HPDE6-E6E7 (cell line): ENCODE results near the gene FCRL6.

Experiments
- DNase-seq: peaks from one replicate; pipeline ENCODE4 v3.0.0; 2011; ENCODE audit warnings: missing footprints; ENCODE audit errors: extremely low spot score

The FCRL6 gene

GRCh38 chr1:159799446-159799985 is 2.6 kb upstream of the FCRL6 start:
- DNase-seq, result no peak

GRCh38 chr1:159800177-159800930 is 1.8 kb upstream of the FCRL6 start:
- no peak for DNase-seq

GRCh38 chr1:159803956-159804689 is 2.0 kb downstream of the FCRL6 start:
- DNase-seq, result no peak

GRCh38 chr1:159804924-159805323 is 2.8 kb downstream of the FCRL6 start:
- DNase-seq, result no peak

- DNase-seq, result no peak
Measured at GRCh38 chr1:159815926-159816325, 13.8 kb downstream of the FCRL6 start.

- no peak for DNase-seq
Measured at GRCh38 chr1:159817276-159818041, 15.3 kb downstream of the FCRL6 start.

GRCh38 chr1:159821171-159821867 is 19.2 kb downstream of the FCRL6 start:
- DNase-seq, result peak; percentile 38

- DNase-seq, result no peak
Measured at GRCh38 chr1:159823406-159823805, 21.2 kb downstream of the FCRL6 start.

- DNase-seq, result no peak
Measured at GRCh38 chr1:159825564-159825963, 23.4 kb downstream of the FCRL6 start.

GRCh38 chr1:159826441-159827101 is 24.4 kb downstream of the FCRL6 start, which contains the start of gene SLAMF8:
Gene SLAMF8 (plus strand): TSS chr1:159826873. CDS start chr1:159826899, 26 bp downstream.
- no peak for DNase-seq

- no peak for DNase-seq
Measured at GRCh38 chr1:159827102-159827490, 24.9 kb downstream of the FCRL6 start.

- DNase-seq, result no peak
Measured at GRCh38 chr1:159827549-159827948, 25.4 kb downstream of the FCRL6 start.

- DNase-seq, result no peak
Measured at GRCh38 chr1:159828176-159828575, 26.0 kb downstream of the FCRL6 start.

GRCh38 chr1:159828581-159829272 is 26.6 kb downstream of the FCRL6 start:
- no peak for DNase-seq

- no peak for DNase-seq
Measured at GRCh38 chr1:159829273-159829634, 27.1 kb downstream of the FCRL6 start.

GRCh38 chr1:159829822-159830465 is 27.8 kb downstream of the FCRL6 start:
- no peak for DNase-seq

GRCh38 chr1:159830722-159831121 is 28.6 kb downstream of the FCRL6 start:
- no peak for DNase-seq

GRCh38 chr1:159831412-159832141 is 29.4 kb downstream of the FCRL6 start:
- no peak for DNase-seq

GRCh38 chr1:159832309-159832708 is 30.1 kb downstream of the FCRL6 start:
- no peak for DNase-seq
